Measurements from ENCODE around the gene SPECC1. TPM values are rescaled to one million over a fixed set of nuclear protein-coding genes. Genes with fewer than 3 reads are reported as not detected.

The SPECC1 gene
- total and polyA plus RNA-seq, 9 of the 15 experiments (the other 6 are each of a cell fraction or from before 2014, with no cell fraction given), result 2.4 to 19.6 (median 14.7) TPM

DNA sequence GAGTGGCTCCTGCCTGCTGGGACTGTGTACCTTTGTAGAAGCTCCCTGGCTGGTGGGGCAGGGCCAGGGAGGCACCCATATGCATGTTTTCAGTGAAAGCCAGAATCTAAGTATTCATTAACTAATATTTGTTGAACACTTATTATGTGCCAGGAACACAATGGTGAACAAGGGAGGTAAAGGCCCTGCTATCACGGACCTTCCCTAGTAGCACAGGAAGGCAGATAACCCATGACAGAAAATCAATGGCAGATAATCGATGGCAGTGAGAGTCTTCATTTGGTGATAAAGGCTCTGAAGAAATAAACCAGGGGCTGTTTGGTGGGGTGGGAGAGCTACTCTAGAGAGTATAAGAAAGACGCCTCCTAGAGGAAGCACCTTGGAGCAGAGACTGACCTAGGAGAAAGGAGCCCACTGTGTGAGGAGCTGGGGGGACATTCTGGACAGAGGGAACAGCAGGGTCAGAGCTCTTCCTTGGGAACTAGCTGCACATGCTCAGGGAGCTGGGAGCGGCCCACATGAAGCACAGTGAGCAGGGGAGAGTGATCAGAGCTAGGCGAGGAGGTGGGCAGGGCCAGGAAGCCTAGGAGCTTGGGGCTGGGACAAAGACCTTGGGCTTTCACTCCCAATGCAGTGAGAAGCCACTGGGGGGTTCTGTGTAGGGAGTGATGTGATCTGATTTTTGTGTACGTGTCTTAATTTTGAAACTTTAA, 78.5 kb downstream of the SPECC1 start (continued):
- TF ChIP-seq, protein P1, sequence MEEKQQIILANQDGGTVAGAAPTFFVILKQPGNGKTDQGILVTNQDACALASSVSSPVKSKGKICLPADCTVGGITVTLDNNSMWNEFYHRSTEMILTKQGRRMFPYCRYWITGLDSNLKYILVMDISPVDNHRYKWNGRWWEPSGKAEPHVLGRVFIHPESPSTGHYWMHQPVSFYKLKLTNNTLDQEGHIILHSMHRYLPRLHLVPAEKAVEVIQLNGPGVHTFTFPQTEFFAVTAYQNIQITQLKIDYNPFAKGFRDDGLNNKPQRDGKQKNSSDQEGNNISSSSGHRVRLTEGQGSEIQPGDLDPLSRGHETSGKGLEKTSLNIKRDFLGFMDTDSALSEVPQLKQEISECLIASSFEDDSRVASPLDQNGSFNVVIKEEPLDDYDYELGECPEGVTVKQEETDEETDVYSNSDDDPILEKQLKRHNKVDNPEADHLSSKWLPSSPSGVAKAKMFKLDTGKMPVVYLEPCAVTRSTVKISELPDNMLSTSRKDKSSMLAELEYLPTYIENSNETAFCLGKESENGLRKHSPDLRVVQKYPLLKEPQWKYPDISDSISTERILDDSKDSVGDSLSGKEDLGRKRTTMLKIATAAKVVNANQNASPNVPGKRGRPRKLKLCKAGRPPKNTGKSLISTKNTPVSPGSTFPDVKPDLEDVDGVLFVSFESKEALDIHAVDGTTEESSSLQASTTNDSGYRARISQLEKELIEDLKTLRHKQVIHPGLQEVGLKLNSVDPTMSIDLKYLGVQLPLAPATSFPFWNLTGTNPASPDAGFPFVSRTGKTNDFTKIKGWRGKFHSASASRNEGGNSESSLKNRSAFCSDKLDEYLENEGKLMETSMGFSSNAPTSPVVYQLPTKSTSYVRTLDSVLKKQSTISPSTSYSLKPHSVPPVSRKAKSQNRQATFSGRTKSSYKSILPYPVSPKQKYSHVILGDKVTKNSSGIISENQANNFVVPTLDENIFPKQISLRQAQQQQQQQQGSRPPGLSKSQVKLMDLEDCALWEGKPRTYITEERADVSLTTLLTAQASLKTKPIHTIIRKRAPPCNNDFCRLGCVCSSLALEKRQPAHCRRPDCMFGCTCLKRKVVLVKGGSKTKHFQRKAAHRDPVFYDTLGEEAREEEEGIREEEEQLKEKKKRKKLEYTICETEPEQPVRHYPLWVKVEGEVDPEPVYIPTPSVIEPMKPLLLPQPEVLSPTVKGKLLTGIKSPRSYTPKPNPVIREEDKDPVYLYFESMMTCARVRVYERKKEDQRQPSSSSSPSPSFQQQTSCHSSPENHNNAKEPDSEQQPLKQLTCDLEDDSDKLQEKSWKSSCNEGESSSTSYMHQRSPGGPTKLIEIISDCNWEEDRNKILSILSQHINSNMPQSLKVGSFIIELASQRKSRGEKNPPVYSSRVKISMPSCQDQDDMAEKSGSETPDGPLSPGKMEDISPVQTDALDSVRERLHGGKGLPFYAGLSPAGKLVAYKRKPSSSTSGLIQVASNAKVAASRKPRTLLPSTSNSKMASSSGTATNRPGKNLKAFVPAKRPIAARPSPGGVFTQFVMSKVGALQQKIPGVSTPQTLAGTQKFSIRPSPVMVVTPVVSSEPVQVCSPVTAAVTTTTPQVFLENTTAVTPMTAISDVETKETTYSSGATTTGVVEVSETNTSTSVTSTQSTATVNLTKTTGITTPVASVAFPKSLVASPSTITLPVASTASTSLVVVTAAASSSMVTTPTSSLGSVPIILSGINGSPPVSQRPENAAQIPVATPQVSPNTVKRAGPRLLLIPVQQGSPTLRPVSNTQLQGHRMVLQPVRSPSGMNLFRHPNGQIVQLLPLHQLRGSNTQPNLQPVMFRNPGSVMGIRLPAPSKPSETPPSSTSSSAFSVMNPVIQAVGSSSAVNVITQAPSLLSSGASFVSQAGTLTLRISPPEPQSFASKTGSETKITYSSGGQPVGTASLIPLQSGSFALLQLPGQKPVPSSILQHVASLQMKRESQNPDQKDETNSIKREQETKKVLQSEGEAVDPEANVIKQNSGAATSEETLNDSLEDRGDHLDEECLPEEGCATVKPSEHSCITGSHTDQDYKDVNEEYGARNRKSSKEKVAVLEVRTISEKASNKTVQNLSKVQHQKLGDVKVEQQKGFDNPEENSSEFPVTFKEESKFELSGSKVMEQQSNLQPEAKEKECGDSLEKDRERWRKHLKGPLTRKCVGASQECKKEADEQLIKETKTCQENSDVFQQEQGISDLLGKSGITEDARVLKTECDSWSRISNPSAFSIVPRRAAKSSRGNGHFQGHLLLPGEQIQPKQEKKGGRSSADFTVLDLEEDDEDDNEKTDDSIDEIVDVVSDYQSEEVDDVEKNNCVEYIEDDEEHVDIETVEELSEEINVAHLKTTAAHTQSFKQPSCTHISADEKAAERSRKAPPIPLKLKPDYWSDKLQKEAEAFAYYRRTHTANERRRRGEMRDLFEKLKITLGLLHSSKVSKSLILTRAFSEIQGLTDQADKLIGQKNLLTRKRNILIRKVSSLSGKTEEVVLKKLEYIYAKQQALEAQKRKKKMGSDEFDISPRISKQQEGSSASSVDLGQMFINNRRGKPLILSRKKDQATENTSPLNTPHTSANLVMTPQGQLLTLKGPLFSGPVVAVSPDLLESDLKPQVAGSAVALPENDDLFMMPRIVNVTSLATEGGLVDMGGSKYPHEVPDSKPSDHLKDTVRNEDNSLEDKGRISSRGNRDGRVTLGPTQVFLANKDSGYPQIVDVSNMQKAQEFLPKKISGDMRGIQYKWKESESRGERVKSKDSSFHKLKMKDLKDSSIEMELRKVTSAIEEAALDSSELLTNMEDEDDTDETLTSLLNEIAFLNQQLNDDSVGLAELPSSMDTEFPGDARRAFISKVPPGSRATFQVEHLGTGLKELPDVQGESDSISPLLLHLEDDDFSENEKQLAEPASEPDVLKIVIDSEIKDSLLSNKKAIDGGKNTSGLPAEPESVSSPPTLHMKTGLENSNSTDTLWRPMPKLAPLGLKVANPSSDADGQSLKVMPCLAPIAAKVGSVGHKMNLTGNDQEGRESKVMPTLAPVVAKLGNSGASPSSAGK (IDR thresholded peaks at IDR 0.05), result no peak
- no peak for TF ChIP-seq MCM2 (IDR thresholded peaks at IDR 0.05; ENCODE audit: low read depth)
- TF ChIP-seq SMC3 (conservative IDR thresholded peaks at IDR 0.05; ENCODE audit: insufficient read depth, low read depth, low read length), result no peak
- TF ChIP-seq ZBTB49 (CRISPR knock-in tag; IDR thresholded peaks at IDR 0.05; ENCODE audit: borderline replicate concordance), result no peak
- TF ChIP-seq, protein P2, sequence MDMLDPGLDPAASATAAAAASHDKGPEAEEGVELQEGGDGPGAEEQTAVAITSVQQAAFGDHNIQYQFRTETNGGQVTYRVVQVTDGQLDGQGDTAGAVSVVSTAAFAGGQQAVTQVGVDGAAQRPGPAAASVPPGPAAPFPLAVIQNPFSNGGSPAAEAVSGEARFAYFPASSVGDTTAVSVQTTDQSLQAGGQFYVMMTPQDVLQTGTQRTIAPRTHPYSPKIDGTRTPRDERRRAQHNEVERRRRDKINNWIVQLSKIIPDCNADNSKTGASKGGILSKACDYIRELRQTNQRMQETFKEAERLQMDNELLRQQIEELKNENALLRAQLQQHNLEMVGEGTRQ (CRISPR knock-in tag; IDR thresholded peaks at IDR 0.05), result no peak
